Muscle of arm (tissue), 12 donors: Measurements from ENCODE around the gene DNAH1. TPM values are rescaled to one million over a fixed set of nuclear protein-coding genes. Genes with fewer than 3 reads are reported as not detected.

ENCODE experiments used
- DNase-seq: peaks from one replicate; pipeline ENCODE4 v3.0.0-alpha.2; 2013
- polyA plus RNA-seq, 12 donors: library from polyadenylated mRNA; unstranded; fragments of 120-200 nt; gene quantifications; one replicate each; pipeline ENCODE4 v1.2.1, GENCODE V29; 2013; ENCODE audit not compliant: insufficient read length in 12 of 12

The DNAH1 gene
- polyA plus RNA-seq, 12 donors: 2.9 to 25.1 (median 4.3) TPM; not detected in 1

DNA sequence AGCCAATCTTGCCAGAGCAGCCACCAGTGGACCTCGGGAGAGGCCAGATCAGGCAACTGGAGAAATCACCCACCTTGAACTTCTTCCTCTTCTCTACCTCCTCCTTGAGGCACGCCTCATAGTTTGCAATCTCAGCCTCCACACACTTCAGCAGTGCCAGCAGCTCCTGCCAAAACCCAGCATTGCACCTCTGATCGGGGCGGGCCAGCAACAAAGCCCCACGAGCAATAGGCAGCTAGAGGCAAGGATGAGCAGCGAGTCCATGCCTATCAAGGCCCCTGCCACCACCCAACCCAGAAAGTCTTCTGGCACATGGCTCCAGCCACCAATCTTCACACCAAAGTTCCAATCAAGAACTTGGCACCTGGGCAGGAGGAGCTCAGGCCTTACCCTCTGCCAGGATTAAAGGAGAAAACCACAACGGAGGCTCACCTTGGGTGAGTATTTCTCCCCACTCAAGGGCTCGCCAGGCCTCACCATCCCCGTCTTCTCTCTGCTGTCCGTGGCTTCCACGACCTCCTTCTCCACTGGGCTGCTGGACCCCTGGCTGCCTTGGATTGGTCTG is 86.7 kb downstream of the DNAH1 start:
- no peak for DNase-seq

DNA sequence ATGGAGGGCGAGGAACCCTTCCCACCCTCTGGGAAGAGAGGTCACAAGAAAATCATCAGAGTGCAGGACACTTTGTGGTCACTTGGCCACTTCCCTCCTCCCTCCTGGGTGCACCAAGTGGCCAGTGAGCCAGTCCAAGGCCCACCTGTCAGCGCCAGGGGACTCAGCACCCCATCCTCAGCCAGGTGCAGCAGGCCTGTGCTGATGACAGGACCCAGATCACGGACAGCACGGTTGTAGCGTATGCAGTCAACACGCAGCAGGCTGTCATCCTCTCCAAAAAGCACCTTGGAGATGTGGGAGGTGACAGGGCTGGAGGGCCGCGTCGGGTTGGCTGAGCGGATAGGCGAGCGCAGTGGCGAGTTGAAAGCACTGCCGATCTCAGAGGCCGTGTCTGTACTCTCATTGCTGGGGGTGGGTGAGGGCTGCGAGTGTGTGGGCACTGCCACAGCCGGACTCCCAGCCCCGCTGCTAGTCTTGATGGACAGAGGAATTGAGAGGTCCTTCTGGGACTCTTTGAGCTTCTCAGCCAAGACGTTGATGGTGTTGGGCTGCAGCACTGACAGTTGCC is 87.2 kb downstream of the DNAH1 start:
- no peak for DNase-seq

DNA sequence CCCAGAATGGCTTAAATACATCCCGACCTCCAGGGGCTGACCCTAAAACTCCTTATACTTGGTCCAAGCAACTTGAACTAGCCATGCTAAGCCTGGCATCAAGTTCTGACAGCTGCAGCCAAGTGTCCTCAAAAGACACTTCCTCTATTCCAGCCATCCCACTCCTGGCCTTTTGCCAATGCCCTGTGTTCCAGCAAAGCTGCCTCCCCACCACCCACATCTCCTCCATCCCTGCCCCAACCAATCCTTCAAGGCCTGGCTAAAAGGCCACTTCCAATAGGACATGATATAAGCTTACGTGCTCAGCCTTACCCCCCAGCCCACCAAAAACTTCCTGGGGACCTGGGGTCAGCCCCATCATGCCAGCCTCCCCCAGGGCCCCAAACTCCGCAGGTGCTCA is 87.8 kb downstream of the DNAH1 start:
- no peak for DNase-seq

DNA sequence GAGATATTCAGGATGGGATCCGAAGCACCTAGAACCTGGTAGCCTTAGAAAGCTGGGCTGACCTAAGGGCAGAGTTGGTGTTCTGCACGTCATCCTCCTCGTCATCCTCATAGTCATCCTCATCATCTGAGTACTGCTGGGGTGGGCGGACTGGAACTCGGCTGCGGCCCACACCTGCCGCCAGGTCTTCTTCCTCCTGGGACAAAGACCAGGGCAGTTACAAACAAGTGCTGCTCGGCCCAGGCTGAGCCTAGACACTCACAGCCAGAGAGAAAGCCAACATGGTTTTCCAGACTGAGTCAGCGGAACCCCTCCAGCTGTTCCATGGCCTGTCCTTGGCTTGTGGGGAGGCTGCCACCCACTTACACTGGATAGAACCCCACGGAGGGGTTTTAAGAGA is 88.3 kb downstream of the DNAH1 start:
- DNase-seq: no peak

DNA sequence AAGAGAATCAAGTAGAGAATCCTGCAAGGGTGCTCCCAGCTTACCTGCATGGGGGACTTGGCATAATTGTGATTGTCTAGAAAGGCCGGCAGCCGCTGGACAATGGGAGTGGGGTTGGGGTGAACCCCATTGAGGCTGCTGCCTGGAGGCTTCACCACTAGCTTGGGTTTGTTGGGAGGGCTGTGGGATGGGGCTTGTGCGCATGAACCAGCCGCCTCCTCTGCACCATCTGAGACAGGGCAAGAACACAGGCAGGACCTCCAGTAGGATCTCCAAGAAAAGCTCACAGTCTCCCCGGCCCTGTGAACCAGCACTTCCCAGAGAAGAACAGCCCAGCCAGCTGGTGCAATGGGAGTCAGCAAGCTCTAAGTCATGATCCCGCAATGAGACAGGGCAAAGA is 88.9 kb downstream of the DNAH1 start:
- DNase-seq: no peak

DNA sequence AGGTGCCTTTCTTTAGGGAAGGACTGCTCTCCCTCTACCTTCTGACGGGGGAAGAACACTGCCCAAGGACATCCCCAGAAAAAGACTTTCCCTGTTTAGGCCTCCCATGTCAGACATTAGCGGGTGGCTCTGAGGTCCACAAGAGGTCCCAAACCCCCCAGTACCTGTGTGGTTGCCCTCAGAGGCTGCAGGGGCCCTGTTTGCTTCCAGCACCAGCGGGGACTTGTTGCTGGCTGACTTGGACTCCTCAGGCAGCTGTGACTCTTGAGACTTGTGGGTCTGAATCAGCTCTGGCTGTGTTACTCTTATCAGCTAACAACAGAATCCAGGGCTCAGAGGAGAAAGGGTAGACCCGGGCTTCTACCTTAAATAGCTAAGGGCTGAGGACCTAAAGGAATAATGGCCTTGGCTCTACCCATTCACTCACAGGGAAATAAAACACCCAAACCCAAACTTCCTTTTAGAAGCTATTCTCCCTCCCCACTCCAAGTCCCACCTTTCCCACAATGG is 89.5 kb downstream of the DNAH1 start:
- no peak for DNase-seq

DNA sequence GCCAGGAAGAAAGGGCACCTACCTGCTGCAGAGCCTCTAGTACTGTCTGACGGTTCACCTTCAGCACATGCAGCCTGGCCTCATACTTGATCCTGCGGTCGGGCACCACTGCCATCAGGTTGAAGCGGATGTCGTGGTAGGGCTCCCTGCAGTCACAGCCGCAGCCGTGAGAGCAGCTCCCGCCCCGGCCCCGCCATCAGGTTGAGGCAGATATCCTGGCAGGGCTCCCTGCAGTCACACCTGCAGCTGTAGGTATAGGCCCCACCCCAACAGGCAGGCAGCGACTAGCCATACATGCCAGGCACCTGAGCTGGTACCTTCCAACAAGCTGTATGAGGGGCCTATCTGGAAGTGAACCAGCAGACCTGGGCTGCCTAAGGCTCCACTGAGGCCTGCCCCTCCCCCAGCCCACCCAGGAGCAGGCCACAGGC is 90.1 kb downstream of the DNAH1 start:
- DNase-seq: no peak

DNA sequence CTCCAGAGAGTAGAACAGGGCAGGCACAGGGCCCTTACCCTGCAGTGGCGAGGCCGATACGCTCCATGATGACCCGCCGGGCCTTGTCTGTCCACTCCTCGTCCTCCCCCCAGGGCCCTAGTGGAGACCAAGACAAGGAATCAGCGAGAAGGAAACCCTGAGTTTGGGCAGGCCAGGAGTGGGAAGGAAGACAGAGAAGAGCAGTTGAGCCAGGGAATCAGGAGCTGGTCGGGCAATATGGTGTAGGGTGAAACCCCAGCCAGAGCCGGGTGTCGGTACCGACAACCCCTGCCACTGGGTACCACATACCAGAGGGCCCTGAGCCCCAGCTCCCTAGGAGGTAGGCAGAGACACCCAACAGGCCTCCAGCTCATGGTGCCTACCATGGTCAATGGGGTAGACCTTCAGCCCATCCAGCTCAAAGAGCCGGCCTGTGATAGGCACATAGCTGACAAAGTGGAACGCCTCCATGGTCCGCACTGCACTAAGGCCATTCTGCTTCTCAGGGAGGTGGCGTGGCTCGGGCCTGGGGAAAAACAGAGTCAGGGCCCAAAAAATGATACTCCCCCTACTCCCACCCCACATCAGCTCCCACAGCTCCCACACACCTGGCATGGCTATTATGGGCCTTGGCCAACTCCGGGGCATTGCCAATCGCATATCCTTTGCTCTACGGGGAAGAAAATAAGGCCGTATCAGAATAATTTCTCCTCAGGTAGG is 90.8 kb downstream of the DNAH1 start:
- no peak for DNase-seq

DNA sequence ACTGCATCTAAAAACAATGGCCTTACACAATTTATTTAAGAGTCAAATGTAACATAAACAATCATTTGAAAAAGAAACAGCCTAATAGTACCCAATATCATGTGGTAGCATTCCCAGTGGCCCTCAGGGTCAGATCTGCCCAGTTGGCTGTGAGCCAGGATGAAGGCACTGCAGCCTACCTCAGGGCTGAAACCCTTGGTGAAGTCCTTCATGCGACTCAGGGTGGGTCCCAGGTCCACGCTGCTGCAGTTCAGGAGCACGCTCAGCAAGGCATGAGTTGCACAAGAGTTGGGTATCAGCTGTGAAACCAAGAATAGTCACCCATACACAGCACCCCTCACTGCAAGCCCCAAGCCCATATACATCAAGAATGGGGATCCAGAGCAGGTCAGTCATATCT is 91.7 kb downstream of the DNAH1 start:
- no peak for DNase-seq

DNA sequence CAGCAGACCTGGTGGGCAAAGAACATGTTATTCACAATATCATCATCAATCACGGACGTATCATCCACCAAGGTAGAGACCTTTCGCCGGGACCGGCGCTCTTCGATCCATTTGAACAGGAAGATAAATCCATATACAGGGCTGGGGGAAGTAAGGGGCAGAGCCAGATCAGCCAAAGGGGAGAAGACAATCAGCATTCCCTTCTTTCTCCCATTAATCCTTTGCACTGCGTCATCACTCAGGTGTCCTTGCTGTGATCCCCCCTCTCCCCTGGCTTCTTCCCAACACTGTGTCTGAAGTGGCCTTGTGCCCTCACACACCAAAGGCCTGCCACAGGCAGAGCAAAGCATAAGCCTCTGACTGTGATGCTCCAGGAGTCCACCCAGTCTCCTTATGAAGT is 92.3 kb downstream of the DNAH1 start:
- no peak for DNase-seq

DNA sequence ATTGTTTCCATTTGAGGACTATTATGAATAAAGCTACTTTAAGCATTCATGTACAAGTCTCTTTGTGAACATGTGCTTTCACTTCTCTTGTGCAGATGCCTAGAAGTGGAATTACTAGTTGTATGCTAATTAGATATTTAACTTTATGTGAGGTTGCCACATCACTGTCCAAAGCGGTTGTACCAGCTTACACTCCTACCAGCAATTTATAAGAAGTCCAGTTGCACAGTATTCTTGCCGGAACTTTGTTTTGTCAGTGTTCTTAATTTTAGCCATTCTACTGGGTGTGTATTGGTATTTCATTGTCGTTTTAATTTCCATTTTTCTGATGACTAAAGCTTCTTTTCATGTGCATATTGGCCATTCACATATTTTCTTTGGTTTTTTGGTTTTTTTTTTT is 99.7 kb downstream of the DNAH1 start:
- no peak for DNase-seq

DNA sequence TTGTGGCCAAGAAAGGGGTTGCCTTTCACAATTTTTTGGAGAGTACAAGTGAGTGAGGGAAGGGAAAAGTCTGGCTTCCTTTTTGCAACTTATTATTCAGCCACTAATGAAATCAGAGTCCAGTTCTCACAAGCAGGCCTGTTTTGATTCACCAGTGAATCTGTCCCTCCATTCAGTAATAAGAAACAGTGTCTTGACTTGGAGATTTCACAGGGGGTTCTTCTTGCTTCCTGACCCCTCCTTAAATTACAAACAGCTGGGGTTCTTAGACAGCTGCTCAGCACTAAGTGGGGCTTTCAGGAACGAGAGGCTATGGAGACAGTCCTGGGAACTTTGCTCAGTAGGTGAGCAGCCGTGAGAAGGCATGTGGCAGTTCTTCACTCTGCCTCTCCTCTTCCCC is 104.3 kb downstream of the DNAH1 start:
- DNase-seq: no peak

DNA sequence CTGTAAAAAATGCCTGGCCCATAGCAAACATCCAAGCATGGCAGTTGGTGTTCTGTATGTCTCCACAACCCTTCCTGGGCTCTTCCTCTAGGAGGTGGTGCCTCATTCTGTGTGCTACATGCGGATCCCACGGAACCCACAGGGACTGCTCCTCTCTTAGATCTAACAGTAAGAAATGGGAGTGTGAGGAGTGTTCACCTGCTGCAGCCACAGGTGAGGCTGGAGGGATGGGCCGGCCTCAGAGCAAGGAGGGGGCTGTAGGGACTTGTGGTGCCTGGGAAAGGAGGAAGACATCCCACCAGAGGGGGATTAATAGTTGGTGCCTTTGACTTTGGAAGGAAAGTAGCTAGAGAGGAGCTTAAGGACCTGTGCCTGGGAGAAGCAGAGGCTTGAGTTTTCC is 106.5 kb downstream of the DNAH1 start:
- no peak for DNase-seq

DNA sequence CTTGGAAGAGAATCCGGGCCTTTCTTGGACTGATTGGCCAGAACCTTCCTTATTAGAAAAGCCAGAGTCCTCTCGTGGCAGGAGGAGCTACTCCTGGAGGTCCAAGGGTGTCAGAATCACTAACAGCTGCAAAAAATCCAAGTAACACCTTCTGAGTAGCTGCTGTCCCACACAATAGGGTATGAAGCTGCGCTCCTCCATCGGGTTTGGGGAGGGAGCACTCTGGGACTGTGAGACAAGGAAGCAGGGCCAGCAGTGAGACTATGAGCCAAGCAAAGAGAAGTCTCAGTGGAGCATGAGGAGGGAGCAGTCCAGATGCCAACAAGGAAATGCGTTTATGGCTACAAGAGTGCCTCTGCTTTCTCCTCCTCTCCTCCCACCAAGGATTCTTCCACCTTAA is 107.1 kb downstream of the DNAH1 start:
- no peak for DNase-seq

DNA sequence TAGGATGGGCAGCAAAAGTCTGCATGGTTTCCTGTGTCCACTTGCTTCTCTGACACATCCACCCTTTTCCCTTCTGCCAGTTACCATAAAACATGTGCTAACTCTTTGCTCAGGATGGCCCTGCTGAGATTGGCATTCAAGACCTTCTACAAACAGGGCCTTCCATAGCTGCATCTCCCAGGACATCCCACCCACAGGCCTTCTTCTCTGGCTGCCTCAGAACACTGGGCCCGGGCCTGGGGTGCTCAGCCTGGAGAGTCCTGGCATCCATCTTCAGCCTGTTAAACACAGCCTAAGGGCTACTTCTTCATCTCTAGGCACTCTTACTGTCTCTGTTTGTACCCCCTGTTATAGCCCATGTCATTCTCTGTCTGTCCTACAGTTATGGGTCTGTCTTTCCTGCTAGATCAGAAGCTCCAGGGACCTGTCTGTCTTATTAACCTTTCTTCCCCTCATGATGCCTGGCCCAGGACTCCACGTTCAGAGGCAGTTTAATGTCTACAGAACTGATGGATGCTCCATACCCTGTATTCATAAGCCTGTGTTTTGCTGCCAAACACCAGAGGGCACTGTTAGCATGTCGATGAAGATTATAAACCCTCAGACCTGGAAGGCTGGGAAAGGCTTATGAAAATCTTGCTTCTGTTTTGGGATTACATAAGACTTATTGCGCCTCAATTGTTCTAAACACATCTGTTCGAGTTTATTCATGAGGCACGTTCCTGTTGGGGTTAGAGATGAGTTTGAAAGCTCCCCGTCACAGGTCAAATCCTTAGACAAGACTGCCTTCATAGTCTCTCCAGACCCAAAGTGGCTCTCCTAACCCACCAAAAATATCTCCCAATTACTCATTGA is 112.3 kb downstream of the DNAH1 start:
- peak; percentile 82 for DNase-seq

DNA sequence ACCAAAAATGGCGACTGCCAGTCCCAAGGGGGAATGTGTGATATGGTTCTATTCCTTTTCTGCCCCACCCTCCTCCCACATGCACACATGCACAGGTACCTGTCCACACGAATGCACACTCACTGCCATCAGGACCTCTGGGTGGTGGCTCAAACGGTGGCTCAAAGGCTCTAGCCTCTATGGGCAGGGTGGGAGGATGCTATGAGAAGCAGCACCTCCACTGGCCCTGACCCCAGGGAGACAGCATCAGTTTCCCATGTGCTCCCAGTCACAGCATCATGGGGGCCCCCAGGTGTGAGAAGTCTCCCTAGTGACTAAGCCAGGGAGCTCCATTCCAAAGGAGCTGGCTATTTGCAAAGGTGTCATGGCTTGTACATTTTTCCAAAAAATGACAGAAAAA is 112.9 kb downstream of the DNAH1 start:
- no peak for DNase-seq

DNA sequence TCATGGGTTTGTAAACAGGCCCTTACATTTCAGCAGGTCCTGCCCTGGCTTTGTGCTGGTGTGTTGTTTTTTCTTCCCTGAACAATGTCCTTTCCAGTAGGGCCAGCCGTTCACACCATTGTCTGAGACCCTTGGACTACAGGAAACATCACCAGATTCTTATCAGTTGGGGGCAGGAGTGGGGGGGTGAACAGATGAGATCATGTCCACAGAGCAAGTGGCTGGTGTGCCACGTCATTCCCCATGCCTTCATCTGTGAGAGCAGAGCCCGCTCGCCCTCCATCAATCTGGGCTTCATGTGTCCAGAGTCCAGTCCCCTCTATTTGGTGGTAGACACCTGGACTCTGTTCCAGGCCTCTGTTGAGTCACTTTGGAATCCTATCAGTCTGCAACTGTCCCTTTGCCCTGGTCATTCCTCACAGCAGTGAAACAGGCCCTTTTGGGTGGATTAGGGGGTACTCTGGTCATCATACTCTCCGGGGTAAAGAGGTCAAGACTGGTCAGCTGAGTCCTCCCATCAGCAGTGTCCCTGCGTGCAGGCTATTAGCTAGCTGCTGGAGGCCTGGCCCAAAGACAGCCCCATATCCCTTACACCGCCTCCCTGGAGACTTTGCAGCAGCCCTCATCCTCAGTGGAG is 113.8 kb downstream of the DNAH1 start:
- DNase-seq: no peak

DNA sequence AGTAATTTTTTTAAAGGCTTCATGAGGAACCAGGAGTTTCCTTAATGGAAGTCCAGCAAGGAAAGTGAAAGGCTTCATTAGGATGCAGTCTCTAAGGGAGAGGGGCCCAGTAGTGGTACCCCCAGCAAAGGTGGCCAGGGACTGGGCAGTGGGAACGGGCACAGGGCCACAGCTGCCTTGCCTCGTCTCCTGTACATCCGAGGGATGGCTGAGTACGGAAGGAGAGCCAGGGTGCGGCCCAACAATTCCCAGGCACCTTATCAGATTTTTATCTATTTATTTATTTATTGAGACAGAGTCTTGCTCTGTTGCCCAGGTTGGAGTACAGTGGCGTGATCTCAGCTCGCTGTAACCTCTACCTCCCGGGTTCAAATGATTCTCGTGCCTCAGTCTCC is 114.3 kb downstream of the DNAH1 start:
- DNase-seq: no peak

DNA sequence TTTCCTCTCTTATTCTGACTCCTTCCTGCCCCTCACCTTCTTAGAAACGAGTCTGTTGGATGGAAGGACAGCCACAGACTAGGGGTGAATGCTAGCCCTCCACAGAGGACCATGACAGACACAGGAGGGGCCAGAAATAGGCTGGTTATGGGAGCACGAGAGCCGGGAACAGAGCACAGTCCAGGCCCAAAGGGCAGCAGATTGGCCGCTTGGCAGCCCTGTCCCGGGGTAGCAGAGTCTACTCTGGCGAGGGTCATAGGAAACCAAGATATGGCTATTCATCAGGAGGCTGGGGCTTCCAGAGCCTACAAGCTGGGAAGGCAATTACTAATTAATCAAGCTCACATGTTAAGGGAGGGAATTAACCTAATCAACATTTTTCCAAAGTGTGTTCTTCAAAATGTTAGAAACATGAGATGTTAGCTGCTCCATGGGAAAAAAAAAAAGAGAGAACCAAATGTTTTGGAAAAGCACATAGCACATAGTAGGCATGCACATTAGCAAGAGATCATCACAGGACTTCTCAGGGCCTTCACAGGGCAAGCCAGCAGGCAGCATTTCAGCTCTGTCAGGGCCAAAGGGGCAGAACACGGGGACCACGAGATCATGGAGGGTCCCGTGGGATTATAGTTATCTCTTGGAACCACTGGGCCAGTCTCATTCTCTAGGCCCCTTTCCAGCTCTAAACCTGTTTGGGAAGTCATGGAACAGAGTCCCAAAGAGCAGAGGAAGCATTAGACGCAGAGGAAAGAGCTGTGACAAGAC is 115.5 kb downstream of the DNAH1 start:
- no peak for DNase-seq

DNA sequence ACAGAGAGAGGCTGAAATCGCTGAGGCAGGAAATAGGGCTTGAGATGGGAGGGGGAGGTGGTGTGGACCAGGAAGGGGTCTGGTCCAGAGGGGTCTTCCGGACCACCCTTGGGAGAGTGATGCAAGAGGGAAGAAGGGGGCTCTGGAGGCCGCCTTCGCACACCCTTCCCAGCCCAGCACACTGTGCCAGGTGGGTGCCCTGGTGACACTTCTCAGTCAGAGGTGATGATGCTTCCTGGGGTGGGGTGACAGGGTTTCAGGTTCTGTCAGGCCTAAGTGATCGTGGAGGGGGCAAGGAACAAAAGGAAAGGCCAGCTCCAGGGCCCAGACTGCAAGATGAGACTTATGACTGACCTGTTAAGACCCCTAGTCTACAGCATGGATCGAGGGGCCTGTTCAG is 116.1 kb downstream of the DNAH1 start:
- DNase-seq: no peak

DNA sequence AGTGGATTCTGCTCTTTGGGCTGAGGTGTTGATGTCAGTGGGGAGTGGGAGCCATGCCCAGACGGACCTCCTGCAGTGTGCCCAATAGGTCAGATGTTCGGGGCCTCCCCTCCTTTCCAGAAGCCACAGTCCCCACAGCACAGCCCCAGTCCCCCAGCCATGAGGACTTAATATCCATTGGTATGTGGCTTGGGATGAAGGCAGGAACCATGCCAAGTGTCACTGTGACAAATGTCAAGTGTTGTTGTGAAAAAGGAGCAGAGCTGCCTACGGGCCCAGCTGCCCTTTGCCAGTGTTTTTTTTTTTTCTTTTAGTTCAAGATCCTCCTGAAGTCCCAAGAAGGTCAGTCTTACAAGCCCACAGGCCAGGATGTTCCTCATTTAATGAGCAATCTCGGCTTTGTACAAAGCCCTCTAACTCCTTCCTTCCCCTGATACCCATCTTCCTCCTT is 116.6 kb downstream of the DNAH1 start:
- no peak for DNase-seq
